Ovary (tissue), 9 donors: ENCODE results near the gene WNT8B. TPM values are rescaled to one million over a fixed set of nuclear protein-coding genes. Genes with fewer than 3 reads are reported as not detected.

Experiments used
- DNase-seq, 5 donors: peaks; one replicate each; pipeline ENCODE4 v3.0.0-alpha.2; 2019 to 2020
- H3K27ac ChIP-seq, 2 donors: fragments of 200-600 bp; one replicate each; pipeline versions ENCODE4 v1.5.1 to v1.8.0; 2019 to 2022
- H3K27me3 ChIP-seq: fragments of 200-600 bp; one replicate; pipeline ENCODE4 v1.8.0; 2022
- H3K36me3 ChIP-seq: fragments of 200-600 bp; sonication (generic); one replicate; pipeline ENCODE4 v1.5.1; 2019
- H3K4me1 ChIP-seq: one replicate; pipeline ENCODE4 v1.8.1; 2013; ENCODE audit warnings: mild to moderate bottlenecking, moderate library complexity; ENCODE audit not compliant: insufficient read depth
- H3K4me3 ChIP-seq: fragments of 200-600 bp; sonication (generic); one replicate; pipeline ENCODE4 v1.5.1; 2017
- H3K9me3 ChIP-seq, 2 donors: fragments of 200-600 bp in 1 of 2; sonication (generic) in 1 of 2; one replicate each; pipeline versions ENCODE4 v1.5.1 to v1.8.1; 2013 to 2019; ENCODE audit warnings: mild to moderate bottlenecking in 1 of 2, moderate library complexity in 1 of 2
- EP300 ChIP-seq: sonication (generic); formaldehyde crosslinking; IDR thresholded peaks from one replicate; pipeline ENCODE4 v1.6.1; 2017; ENCODE audit warnings: antibody characterized with exemption
- POLR2A ChIP-seq: fragments of 450-650 bp; IDR thresholded peaks from one replicate; pipeline ENCODE4 v1.6.1; 2017; ENCODE audit warnings: antibody characterized with exemption, mild to moderate bottlenecking, moderate library complexity
- WGBS, 3 donors: extraction: QIAGEN DNeasy Blood & Tissue Kit in 1 of 3; methylation state at CpG; one replicate each; pipeline versions ENCODE4 v1.1.5 to v1.1.7; 2013 to 2017; 5-methylcytosine and 5-hydroxymethylcytosine counted together
- intact Hi-C, 4 donors: fragments of 100-400 bp; cut with DNase I; formaldehyde crosslinking; loops; one replicate each; pipeline versions ENCODE4 v1.11.0 to v1.15.1; 2022 to 2023
- polyA plus RNA-seq, 2 donors: library from polyadenylated mRNA; stranded (reverse); fragments of 200-250 nt in 1 of 2; fragments of 350-450 nt in 1 of 2; fragmentation: Illumina TruSeq in 1 of 2; extraction: RNeasy Lipid Tissue Mini Kit (QIAGEN cat#74804) in 1 of 2; gene quantifications; one replicate each; pipeline ENCODE4 v1.2.3, GENCODE V29; 2013 to 2014
- total RNA-seq, 7 donors: library from RNA; depleted of rRNA in 2 of 7; stranded (reverse); fragments of >200 nt in 2 of 7; fragmentation: NEBNext Ultra II Directional in 3 of 7; extraction: Animal tissue kit (Norgen Biotek cat#: 25700) in 3 of 7; gene quantifications; one replicate each; pipeline versions ENCODE4 v1.1.0 to v1.2.4, GENCODE V29; 2016 to 2023
- TF ChIP-seq, protein P1 (sequence below), 3 donors: fragments of 450-650 bp in 2 of 3; fragments of 200-600 bp in 1 of 3; IDR thresholded peaks; one replicate each; pipeline versions ENCODE4 v1.5.1 to v1.8.0; 2016 to 2022; ENCODE audit warnings: antibody characterized with exemption in 3 of 3, mild to moderate bottlenecking in 1 of 3
- donor health status: DM: no; HTN: no; CAD: no; lungs with moderate emphysema.
- donor health status: DM: no; HTN: no; CAD: no.
- donor health status: Bipolar disorder and iron deficiency.
- donor health status: DM: yes; HTN: yes; CAD: no.
- donor health status: DM: no; HTN: no; CAD: no.
- donor health status: DM: yes; HTN: yes; CAD: no.

Gene WNT8B
- total and polyA plus RNA-seq, 9 donors, result 0.06 to 0.36 (median 0.24) TPM; not detected in 5

DNA sequence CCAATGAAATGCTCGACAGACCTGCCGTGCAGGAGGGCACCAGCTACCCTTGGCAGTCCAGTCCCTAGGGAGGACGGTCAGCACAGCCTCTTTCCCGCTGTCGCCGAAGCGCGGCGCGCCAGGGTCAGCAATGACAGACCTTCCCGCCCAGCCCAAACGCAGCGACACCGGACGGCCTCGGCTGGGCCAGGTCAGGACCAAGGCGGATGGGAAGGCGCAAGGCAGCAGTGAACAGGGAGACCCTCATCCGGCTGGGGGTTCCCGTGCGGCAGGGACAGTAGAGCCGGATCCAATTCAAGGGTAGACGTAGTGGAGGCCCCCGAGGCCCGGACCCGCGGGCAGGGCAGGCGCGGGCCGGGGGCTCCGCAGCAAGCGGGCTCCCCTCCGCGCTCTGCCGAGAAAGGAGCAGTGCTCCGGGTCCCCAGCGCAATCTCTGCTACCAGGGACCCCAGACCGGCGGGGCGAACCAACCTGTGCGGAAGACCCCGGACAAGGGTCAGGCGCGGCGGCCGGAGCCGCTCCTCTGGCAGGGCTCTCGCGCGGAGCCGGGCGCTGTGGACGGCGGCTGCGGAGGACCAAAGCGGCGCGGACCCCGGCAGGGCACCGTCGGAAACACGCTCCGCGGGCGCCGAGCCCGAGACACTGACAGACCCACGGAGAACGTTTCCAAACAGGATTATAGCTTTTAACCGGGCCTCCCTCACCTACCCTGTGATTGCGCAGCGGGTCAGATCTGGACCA, 56.7 kb downstream of the WNT8B start, which contains the start of gene SEC31B:
Gene SEC31B (minus strand): TSS at position 551 of the 741 bp plus-strand sequence. CDS start 2,909 bp downstream, outside the sequence.
- DNase-seq, result peak; percentile 18 to 61 (median 29)
- intact Hi-C loops, result loop anchor here in 2 of 4 donors (10.0 kb wide), 2 partner anchors 185 to 215 kb away; partner anchors contain the start of gene PKD2L1 (in 1 of the 2)
- 1 to 5% (median 3%) methylated on average over 53 to 72 of the region's 72 CpGs for WGBS, 3 donors
- H3K4me1 ChIP-seq, result peaks cover 8% of the 10 kb centered on the region
- no peak for TF ChIP-seq EP300
- no peaks in the 10 kb centered on the region for H3K36me3 ChIP-seq
- H3K27ac ChIP-seq, result no peak within 1 kb of the TSS
- H3K9me3 ChIP-seq, result no peaks in the 10 kb centered on the region
- no peaks in the 10 kb centered on the region for H3K27me3 ChIP-seq
- peak within 1 kb of the TSS; percentile 34 for H3K4me3 ChIP-seq

DNA sequence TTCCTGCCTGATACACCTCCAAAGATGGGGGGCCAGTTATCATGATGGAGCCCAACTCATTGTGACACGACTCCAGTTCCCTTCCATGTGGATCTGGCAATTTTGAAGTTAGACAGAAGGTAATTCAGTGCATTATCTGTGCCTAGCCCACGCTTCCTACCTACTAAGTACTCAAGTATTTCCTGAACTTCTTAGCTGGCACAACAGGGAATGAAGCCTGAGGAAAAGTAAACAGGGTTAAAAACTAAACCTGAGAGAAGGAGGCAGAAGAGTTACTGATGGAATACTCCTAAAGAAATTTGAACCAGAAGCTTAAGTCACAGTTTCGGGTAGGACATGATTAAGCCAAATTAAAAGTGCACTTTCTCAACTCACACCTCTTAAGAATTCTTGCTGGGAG, 58.0 kb downstream of the WNT8B start:
- Histone ChIP-seq H3K4me1 (peaks cover 8% of the 10 kb centered on the region), H3K36me3 (no peaks in the 10 kb centered on the region), H3K4me3 (no peak overlapping the region), H3K27me3 (no peaks in the 10 kb centered on the region), H3K27ac (no peak overlapping the region), H3K9me3 (no peaks in the 10 kb centered on the region)
- WGBS, 3 donors, result 71 to 83% (median 81%) methylated on average over 3 of the region's 3 CpGs
- no peak for TF ChIP-seq EP300
- no peak for TF ChIP-seq POLR2A
- TF ChIP-seq, protein P1, sequence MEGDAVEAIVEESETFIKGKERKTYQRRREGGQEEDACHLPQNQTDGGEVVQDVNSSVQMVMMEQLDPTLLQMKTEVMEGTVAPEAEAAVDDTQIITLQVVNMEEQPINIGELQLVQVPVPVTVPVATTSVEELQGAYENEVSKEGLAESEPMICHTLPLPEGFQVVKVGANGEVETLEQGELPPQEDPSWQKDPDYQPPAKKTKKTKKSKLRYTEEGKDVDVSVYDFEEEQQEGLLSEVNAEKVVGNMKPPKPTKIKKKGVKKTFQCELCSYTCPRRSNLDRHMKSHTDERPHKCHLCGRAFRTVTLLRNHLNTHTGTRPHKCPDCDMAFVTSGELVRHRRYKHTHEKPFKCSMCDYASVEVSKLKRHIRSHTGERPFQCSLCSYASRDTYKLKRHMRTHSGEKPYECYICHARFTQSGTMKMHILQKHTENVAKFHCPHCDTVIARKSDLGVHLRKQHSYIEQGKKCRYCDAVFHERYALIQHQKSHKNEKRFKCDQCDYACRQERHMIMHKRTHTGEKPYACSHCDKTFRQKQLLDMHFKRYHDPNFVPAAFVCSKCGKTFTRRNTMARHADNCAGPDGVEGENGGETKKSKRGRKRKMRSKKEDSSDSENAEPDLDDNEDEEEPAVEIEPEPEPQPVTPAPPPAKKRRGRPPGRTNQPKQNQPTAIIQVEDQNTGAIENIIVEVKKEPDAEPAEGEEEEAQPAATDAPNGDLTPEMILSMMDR (IDR thresholded peaks at IDR 0.05), result no peak
- intact Hi-C loops, result loop anchor here in 1 of 4 donors (10.0 kb wide), 1 partner anchor 216 kb away; no protein-coding TSS in a partner anchor
- DNase-seq, result no peak

DNA sequence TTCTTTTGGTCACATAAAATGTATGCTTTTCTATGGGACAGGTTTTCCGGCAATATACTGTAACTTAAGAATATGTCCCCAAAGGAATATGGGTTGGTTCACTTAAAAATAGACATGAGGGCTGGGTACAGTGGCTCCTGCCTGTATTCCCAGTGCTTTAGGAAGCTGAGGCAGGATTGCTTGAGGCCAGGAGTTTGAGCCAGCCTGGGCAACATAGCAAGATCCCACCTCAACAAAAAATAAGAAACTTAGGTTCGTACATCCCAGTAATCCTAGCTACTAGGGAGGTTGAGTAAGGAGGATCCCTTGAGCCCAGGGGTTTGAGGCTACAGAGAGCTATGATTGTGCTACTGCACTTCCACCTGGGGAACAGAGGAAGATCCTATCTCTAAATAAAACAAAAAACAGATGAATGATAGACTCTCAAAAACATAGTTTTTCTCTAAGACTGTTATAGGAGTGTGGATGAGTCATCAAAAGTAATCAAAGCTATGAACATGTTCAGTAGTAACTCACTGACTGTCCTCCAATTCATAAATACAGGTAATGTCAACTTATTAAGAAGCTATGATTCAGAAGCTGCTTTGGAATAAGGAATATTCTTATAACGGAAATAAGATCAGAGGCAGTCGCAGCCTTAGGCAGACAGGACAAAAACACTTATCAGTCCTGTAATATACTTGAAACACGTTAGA, 59.4 kb downstream of the WNT8B start:
- H3K4me3 ChIP-seq, result no peak overlapping the region
- intact Hi-C loops, result loop anchor here in 1 of 4 donors (10.0 kb wide), 1 partner anchor 217 kb away; no protein-coding TSS in a partner anchor
- DNase-seq, result no peak
- peaks cover 8% of the 10 kb centered on the region for H3K4me1 ChIP-seq
- no peaks in the 10 kb centered on the region for H3K9me3 ChIP-seq
- WGBS, 3 donors, result 59 to 66% (median 60%) methylated on average over 5 of the region's 5 CpGs
- no peak for TF ChIP-seq EP300
- TF ChIP-seq, protein P1 (IDR thresholded peaks at IDR 0.05), result no peak
- H3K27me3 ChIP-seq, result no peaks in the 10 kb centered on the region
- H3K36me3 ChIP-seq, result no peaks in the 10 kb centered on the region
- H3K27ac ChIP-seq, result no peak overlapping the region

DNA sequence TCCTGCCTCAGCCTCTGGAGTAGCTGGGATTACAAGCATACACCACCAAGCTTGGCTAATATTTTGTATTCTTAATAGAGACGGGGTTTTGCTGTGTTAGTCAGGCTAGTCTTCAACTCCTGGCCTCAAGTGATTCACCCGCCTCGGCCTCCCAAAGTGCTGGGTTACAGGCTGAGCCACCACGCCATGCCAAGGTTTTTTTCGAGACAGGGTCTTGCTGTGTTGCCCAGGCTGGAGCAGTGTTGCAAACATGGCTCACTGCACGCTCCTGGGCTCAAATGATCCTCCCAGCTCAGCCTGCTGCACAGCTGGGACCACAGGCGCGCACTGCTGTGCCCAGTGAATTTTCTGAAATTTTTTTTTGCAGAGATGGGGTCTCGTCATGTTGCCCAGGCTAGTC, 60.1 kb downstream of the WNT8B start:
- peaks cover 8% of the 10 kb centered on the region for H3K4me1 ChIP-seq
- WGBS, 3 donors, result 85 to 88% (median 87%) methylated on average over 9 of the region's 9 CpGs
- no peaks in the 10 kb centered on the region for H3K36me3 ChIP-seq
- no peak overlapping the region for H3K4me3 ChIP-seq
- no peak for TF ChIP-seq EP300
- TF ChIP-seq, protein P1 (IDR thresholded peaks at IDR 0.05), result no peak
- TF ChIP-seq POLR2A, result no peak
- H3K27me3 ChIP-seq, result no peaks in the 10 kb centered on the region
- H3K9me3 ChIP-seq, result no peaks in the 10 kb centered on the region
- no peak overlapping the region for H3K27ac ChIP-seq
- no peak for DNase-seq
- intact Hi-C loops, result loop anchor here in 1 of 4 donors (10.0 kb wide), 1 partner anchor 218 kb away; no protein-coding TSS in a partner anchor
